Measurements from ENCODE around the gene STAT4. TPM values are rescaled to one million over a fixed set of nuclear protein-coding genes. Genes with fewer than 3 reads are reported as not detected.
"Not testable (repeated sequence)": the region's sequence is repeated elsewhere in the genome, so short reads cannot be mapped to it uniquely, and the experiment has no call there.

STAT4 gene
- total RNA-seq, 1 experiment from 2014 or later = not detected

GRCh38 chr2:190999058-190999457 lies 151.7 kb downstream of the STAT4 start:
- in situ Hi-C loops (cut with HindIII; ENCODE audit: low pct_unique_long_range_greater_than_20kb, low sequenced_read_pairs) = no loop called here
- DNase-seq (ENCODE audit: low read depth, low spot score) = no peak

- in situ Hi-C loops (cut with HindIII; ENCODE audit: low pct_unique_long_range_greater_than_20kb, low sequenced_read_pairs) = no loop called here
Observed at GRCh38 chr2:190997526-190998113, 153.2 kb downstream of the STAT4 start.

GRCh38 chr2:190996947-190997346 lies 153.8 kb downstream of the STAT4 start:
- in situ Hi-C loops (cut with HindIII; ENCODE audit: low pct_unique_long_range_greater_than_20kb, low sequenced_read_pairs) = no loop called here
- no peak for DNase-seq (ENCODE audit: low read depth, low spot score)

More at GRCh38 chr2:190997526-190998113, 153.2 kb downstream of the STAT4 start:
- no peak for DNase-seq (ENCODE audit: low read depth, low spot score)

- in situ Hi-C loops (cut with HindIII; ENCODE audit: low pct_unique_long_range_greater_than_20kb, low sequenced_read_pairs) = no loop called here
Observed at GRCh38 chr2:190996338-190996946, 154.4 kb downstream of the STAT4 start.

GRCh38 chr2:190995315-190995714 lies 155.5 kb downstream of the STAT4 start:
- in situ Hi-C loops (cut with HindIII; ENCODE audit: low pct_unique_long_range_greater_than_20kb, low sequenced_read_pairs) = not testable (repeated sequence)

More at GRCh38 chr2:190996338-190996946, 154.4 kb downstream of the STAT4 start:
- peak; percentile 63 for DNase-seq (ENCODE audit: low read depth, low spot score)

GRCh38 chr2:190994148-190994547 lies 156.6 kb downstream of the STAT4 start:
- in situ Hi-C loops (cut with HindIII; ENCODE audit: low pct_unique_long_range_greater_than_20kb, low sequenced_read_pairs) = no loop called here

More at GRCh38 chr2:190995315-190995714, 155.5 kb downstream of the STAT4 start:
- DNase-seq (ENCODE audit: low read depth, low spot score) = not testable (repeated sequence)

GRCh38 chr2:190993292-190993643 lies 157.5 kb downstream of the STAT4 start:
- in situ Hi-C loops (cut with HindIII; ENCODE audit: low pct_unique_long_range_greater_than_20kb, low sequenced_read_pairs) = no loop called here
- DNase-seq (ENCODE audit: low read depth, low spot score) = no peak

More at GRCh38 chr2:190994148-190994547, 156.6 kb downstream of the STAT4 start:
- DNase-seq (ENCODE audit: low read depth, low spot score) = no peak

GRCh38 chr2:190990132-190990531 lies 160.7 kb downstream of the STAT4 start:
- DNase-seq (ENCODE audit: low read depth, low spot score) = no peak
- in situ Hi-C loops (cut with HindIII; ENCODE audit: low pct_unique_long_range_greater_than_20kb, low sequenced_read_pairs) = no loop called here

GRCh38 chr2:190988910-190989309 lies 161.9 kb downstream of the STAT4 start:
- in situ Hi-C loops (cut with HindIII; ENCODE audit: low pct_unique_long_range_greater_than_20kb, low sequenced_read_pairs) = no loop called here
- DNase-seq (ENCODE audit: low read depth, low spot score) = no peak

- DNase-seq (ENCODE audit: low read depth, low spot score) = no peak
- in situ Hi-C loops (cut with HindIII; ENCODE audit: low pct_unique_long_range_greater_than_20kb, low sequenced_read_pairs) = no loop called here
Observed at GRCh38 chr2:190987938-190988337, 162.9 kb downstream of the STAT4 start.

- in situ Hi-C loops (cut with HindIII; ENCODE audit: low pct_unique_long_range_greater_than_20kb, low sequenced_read_pairs) = no loop called here
- no peak for DNase-seq (ENCODE audit: low read depth, low spot score)
Observed at GRCh38 chr2:190987116-190987515, 163.7 kb downstream of the STAT4 start.

GRCh38 chr2:190986221-190986953 lies 164.4 kb downstream of the STAT4 start:
- DNase-seq (ENCODE audit: low read depth, low spot score) = no peak
- in situ Hi-C loops (cut with HindIII; ENCODE audit: low pct_unique_long_range_greater_than_20kb, low sequenced_read_pairs) = no loop called here

- in situ Hi-C loops (cut with HindIII; ENCODE audit: low pct_unique_long_range_greater_than_20kb, low sequenced_read_pairs) = no loop called here
- DNase-seq (ENCODE audit: low read depth, low spot score) = peak; percentile 38
Observed at GRCh38 chr2:190984595-190984994, 166.2 kb downstream of the STAT4 start.

- in situ Hi-C loops (cut with HindIII; ENCODE audit: low pct_unique_long_range_greater_than_20kb, low sequenced_read_pairs) = no loop called here
- no peak for DNase-seq (ENCODE audit: low read depth, low spot score)
Observed at GRCh38 chr2:190982262-190983034, 168.3 kb downstream of the STAT4 start.

GRCh38 chr2:190981733-190982132 lies 169.1 kb downstream of the STAT4 start:
- in situ Hi-C loops (cut with HindIII; ENCODE audit: low pct_unique_long_range_greater_than_20kb, low sequenced_read_pairs) = no loop called here
- DNase-seq (ENCODE audit: low read depth, low spot score) = no peak

- in situ Hi-C loops (cut with HindIII; ENCODE audit: low pct_unique_long_range_greater_than_20kb, low sequenced_read_pairs) = no loop called here
- no peak for DNase-seq (ENCODE audit: low read depth, low spot score)
Observed at GRCh38 chr2:190981333-190981732, 169.5 kb downstream of the STAT4 start.

GRCh38 chr2:190980630-190981209 lies 170.1 kb downstream of the STAT4 start:
- in situ Hi-C loops (cut with HindIII; ENCODE audit: low pct_unique_long_range_greater_than_20kb, low sequenced_read_pairs) = no loop called here
- DNase-seq (ENCODE audit: low read depth, low spot score) = no peak
